Liver (tissue), 9 donors: ENCODE data around the gene ID1. TPM values are rescaled to one million over a fixed set of nuclear protein-coding genes. Genes with fewer than 3 reads are reported as not detected.

Source experiments
- DNase-seq: peaks from one replicate; pipeline ENCODE4 v3.0.0-alpha.2; 2017; ENCODE audit warnings: low spot score
- H3K27ac ChIP-seq, 2 donors: one replicate each; pipeline ENCODE4 v1.7.0; 2013; ENCODE audit warnings: inconsistent platforms in 2 of 2, low read length in 2 of 2, control low read depth in 1 of 2, low read depth in 1 of 2, mild to moderate bottlenecking in 1 of 2
- H3K27me3 ChIP-seq, 4 donors: one replicate each; pipeline versions ENCODE4 v1.6.1 to v1.7.0; 2013; ENCODE audit warnings: low read length in 3 of 4, inconsistent platforms in 1 of 4, mild to moderate bottlenecking in 1 of 4, moderate library complexity in 1 of 4; ENCODE audit not compliant: control insufficient read depth in 4 of 4, insufficient read depth in 4 of 4
- H3K36me3 ChIP-seq, 4 donors: one replicate each; pipeline versions ENCODE4 v1.6.1 to v1.7.0; 2013; ENCODE audit warnings: low read length in 3 of 4, mild to moderate bottlenecking in 3 of 4, low read depth in 1 of 4, moderate library complexity in 1 of 4; ENCODE audit not compliant: control insufficient read depth in 4 of 4, insufficient read depth in 3 of 4
- H3K4me1 ChIP-seq, 4 donors: one replicate each; pipeline versions ENCODE4 v1.6.1 to v1.7.0; 2013; ENCODE audit warnings: low read length in 3 of 4, mild to moderate bottlenecking in 3 of 4, moderate library complexity in 1 of 4; ENCODE audit not compliant: control insufficient read depth in 4 of 4, insufficient read depth in 4 of 4
- H3K4me3 ChIP-seq, 3 donors: one replicate each; pipeline versions ENCODE4 v1.6.1 to v1.7.0; 2013; ENCODE audit warnings: low read length in 3 of 3, control low read depth in 1 of 3, low read depth in 1 of 3, mild to moderate bottlenecking in 1 of 3
- H3K9ac ChIP-seq, 2 donors: one replicate each; pipeline ENCODE4 v1.7.0; 2013; ENCODE audit warnings: low read length in 2 of 2, mild to moderate bottlenecking in 2 of 2, moderate library complexity in 2 of 2, control low read depth in 1 of 2, low read depth in 1 of 2
- H3K9me3 ChIP-seq, 4 donors: one replicate each; pipeline versions ENCODE4 v1.6.1 to v1.7.0; 2013; ENCODE audit warnings: low read length in 3 of 4; ENCODE audit not compliant: control insufficient read depth in 4 of 4
- EGR1 ChIP-seq, 2 donors: IDR thresholded peaks; 2 replicates each; pipeline ENCODE4 v1.6.1; 2016 to 2018; ENCODE audit warnings: antibody characterized with exemption in 2 of 2, low read depth in 2 of 2
- FOXA1 ChIP-seq: IDR thresholded peaks from 2 replicates; pipeline ENCODE4 v1.6.1; 2016; ENCODE audit warnings: antibody characterized with exemption
- FOXA2 ChIP-seq: IDR thresholded peaks from 2 replicates; pipeline ENCODE4 v1.6.1; 2016; ENCODE audit warnings: antibody characterized with exemption
- GABPA ChIP-seq, 2 donors: IDR thresholded peaks in 1 of 2; conservative IDR thresholded peaks in 1 of 2; 2 replicates each; pipeline ENCODE4 v1.6.1; 2016; ENCODE audit warnings: antibody characterized with exemption in 2 of 2, mild to moderate bottlenecking in 1 of 2, moderate library complexity in 1 of 2
- HNF4A ChIP-seq, 2 donors: conservative IDR thresholded peaks; 2 replicates each; pipeline ENCODE4 v1.6.1; 2016; ENCODE audit warnings: antibody characterized with exemption in 2 of 2, mild to moderate bottlenecking in 2 of 2
- HNF4G ChIP-seq: IDR thresholded peaks from 2 replicates; pipeline ENCODE4 v1.6.1; 2016; ENCODE audit warnings: antibody characterized with exemption
- JUND ChIP-seq, 2 donors: IDR thresholded peaks; 2 replicates each; pipeline ENCODE4 v1.6.1; 2016; ENCODE audit warnings: antibody characterized with exemption in 2 of 2
- NR2F2 ChIP-seq: IDR thresholded peaks from 2 replicates; pipeline ENCODE4 v1.6.1; 2016; ENCODE audit warnings: antibody characterized with exemption
- RAD21 ChIP-seq, 2 donors: IDR thresholded peaks; 2 replicates each; pipeline ENCODE4 v1.6.1; 2016; ENCODE audit warnings: antibody characterized with exemption in 2 of 2, mild to moderate bottlenecking in 2 of 2
- RXRA ChIP-seq, 2 donors: IDR thresholded peaks; 2 replicates each; pipeline ENCODE4 v1.6.1; 2017 to 2018; ENCODE audit warnings: antibody characterized with exemption in 2 of 2, mild to moderate bottlenecking in 1 of 2
- SP1 ChIP-seq: IDR thresholded peaks from 2 replicates; pipeline ENCODE4 v1.6.1; 2018; ENCODE audit warnings: antibody characterized with exemption, mild to moderate bottlenecking
- TAF1 ChIP-seq: conservative IDR thresholded peaks from 2 replicates; pipeline ENCODE4 v1.6.1; 2016; ENCODE audit warnings: antibody characterized with exemption, mild to moderate bottlenecking
- YY1 ChIP-seq: IDR thresholded peaks from 2 replicates; pipeline ENCODE4 v1.6.1; 2016; ENCODE audit warnings: antibody characterized with exemption, mild to moderate bottlenecking
- WGBS: extraction: QIAGEN DNeasy Blood & Tissue Kit; methylation state at CpG from one replicate; pipeline ENCODE4 v1.1.7; 2013; 5-methylcytosine and 5-hydroxymethylcytosine counted together
- polyA plus RNA-seq, 2 donors: library from polyadenylated mRNA; stranded (reverse) in 1 of 2; unstranded in 1 of 2; fragments of 200-250 nt in 1 of 2; fragments of >200 nt in 1 of 2; fragmentation: Nextera tagmentation in 1 of 2; extraction: Ambion mirVana in 1 of 2; gene quantifications; one replicate each; pipeline versions ENCODE4 v1.2.1 to v1.2.3, GENCODE V29; 2013 to 2015
- total RNA-seq, 2 donors: library from RNA; depleted of rRNA; stranded (reverse); fragments of >200 nt; gene quantifications; one replicate each; pipeline ENCODE4 v1.2.3, GENCODE V29; 2014
- TF ChIP-seq, protein P1 (sequence below): IDR thresholded peaks from 2 replicates; pipeline ENCODE4 v1.6.1; 2016; ENCODE audit warnings: antibody characterized with exemption
- TF ChIP-seq, protein P2 (sequence below): IDR thresholded peaks from 2 replicates; pipeline ENCODE4 v1.6.1; 2016; ENCODE audit warnings: antibody characterized with exemption
- TF ChIP-seq, protein P3 (sequence below): IDR thresholded peaks from 2 replicates; pipeline ENCODE4 v1.6.1; 2016; ENCODE audit warnings: antibody characterized with exemption
- TF ChIP-seq, protein P4 (sequence below): fragments of 150-350 bp; IDR thresholded peaks from 2 replicates; pipeline ENCODE4 v1.5.1; 2017; ENCODE audit warnings: improper control_type of control experiment, low read depth, low read length; ENCODE audit not compliant: missing input control
- donor health status: healthy.
- donor health status: healthy.
- donor health status: healthy.
- donor health status: healthy.
- donor health status: healthy.

ID1 gene
- total and polyA plus RNA-seq, 4 donors: 33.9 to 117 (median 71.2) TPM

DNA sequence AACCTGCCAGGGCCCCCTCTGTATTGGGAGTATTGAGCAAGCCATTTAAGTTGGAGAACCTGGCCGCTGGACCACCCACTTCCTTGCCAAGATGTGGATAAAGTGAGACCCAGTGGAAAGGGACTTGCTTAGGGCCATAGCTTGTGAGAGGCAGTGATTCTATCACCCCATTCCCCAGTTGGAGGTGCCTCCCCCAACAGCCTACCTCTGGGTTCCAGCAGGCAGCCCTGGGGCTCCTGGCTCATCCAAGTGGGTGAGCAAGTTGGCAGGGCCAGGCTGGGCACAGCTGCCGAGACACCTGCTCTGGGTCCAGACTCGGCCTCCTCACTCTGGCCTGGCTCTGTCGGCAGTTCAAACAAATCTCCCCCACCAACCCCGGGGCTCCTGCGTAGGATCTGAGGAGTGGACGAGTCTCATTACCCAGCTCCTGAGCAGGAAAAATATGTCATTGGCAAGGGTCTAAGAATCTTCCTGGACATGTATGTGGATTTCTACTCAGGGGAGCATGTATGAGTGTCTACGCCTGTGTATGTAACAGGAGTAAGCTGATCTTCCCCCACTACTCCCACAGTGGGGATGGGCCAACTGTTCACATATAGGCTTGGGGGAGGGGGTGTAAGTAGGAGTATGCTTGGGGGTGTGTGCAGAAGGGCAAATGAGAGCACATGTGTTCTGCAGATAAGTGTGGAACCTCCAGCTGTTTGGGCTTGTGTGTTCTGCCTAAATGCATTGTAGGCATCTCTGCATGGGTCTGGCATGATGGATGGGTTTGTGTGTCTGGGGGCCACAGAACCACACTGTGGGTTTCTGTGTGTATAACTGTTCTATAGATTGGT, 1.9 kb downstream of the ID1 start (continued):
- no peak for TF ChIP-seq FOXA2
- peak in 1 of 2 donors; percentile 25 for TF ChIP-seq EGR1 (IDR thresholded peaks at IDR 0.05; ENCODE audit: low read depth in 2 of 2)
- TF ChIP-seq, protein P1, sequence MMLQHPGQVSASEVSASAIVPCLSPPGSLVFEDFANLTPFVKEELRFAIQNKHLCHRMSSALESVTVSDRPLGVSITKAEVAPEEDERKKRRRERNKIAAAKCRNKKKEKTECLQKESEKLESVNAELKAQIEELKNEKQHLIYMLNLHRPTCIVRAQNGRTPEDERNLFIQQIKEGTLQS: no peak
- TF ChIP-seq GABPA (IDR thresholded peaks at IDR 0.05 in 1 of 2, conservative IDR thresholded peaks at IDR 0.05 in 1 of 2): no peak
- no peak for TF ChIP-seq FOXA1
- TF ChIP-seq, protein P2, sequence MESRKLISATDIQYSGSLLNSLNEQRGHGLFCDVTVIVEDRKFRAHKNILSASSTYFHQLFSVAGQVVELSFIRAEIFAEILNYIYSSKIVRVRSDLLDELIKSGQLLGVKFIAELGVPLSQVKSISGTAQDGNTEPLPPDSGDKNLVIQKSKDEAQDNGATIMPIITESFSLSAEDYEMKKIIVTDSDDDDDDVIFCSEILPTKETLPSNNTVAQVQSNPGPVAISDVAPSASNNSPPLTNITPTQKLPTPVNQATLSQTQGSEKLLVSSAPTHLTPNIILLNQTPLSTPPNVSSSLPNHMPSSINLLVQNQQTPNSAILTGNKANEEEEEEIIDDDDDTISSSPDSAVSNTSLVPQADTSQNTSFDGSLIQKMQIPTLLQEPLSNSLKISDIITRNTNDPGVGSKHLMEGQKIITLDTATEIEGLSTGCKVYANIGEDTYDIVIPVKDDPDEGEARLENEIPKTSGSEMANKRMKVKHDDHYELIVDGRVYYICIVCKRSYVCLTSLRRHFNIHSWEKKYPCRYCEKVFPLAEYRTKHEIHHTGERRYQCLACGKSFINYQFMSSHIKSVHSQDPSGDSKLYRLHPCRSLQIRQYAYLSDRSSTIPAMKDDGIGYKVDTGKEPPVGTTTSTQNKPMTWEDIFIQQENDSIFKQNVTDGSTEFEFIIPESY: no peak
- no peak for TF ChIP-seq YY1

DNA sequence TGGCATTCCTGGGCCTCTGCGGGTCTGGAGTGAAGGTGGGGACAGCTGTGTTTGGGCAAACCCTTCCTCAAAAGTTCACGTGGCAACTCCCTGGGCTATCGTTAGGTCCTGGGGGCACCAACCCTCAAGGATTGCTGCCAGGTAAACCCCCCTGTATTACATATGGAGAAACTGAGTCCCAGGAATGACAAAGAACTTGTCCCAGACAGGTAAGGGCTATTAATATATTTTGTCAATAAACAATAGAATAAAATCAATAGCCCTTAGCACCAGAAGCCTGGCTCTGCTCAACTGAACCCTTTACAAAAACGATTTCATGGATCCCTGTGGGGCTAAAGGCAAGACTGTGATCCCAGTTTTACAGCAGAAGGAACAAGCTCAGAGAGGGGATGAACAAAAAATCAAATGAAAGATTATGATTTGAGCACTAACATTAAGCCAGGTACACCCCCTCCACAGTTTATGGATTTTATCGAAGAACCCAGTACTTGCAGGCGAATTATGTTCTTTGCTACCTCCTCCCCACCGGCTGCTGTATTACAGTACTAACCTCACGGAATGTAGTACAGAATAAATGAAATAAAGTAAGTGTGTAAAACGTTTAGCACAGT, 2.7 kb downstream of the ID1 start:
- WGBS: 29% methylated on average over 9 of the region's 9 CpGs
- Histone ChIP-seq H3K27me3 (no peaks in the 10 kb centered on the region), H3K36me3 (peaks cover 0 to 1% (median 0%) of the 10 kb centered on the region in 4 donors), H3K4me1 (peaks cover 16 to 72% (median 47%) of the 10 kb centered on the region in 4 donors), H3K9ac (peak overlapping the region in 1 of 2 donors; percentile 42), H3K9me3 (no peaks in the 10 kb centered on the region), H3K4me3 (peak overlapping the region in 1 of 3 donors; percentile 72), H3K27ac (peak overlapping the region; percentile 87 to 89)
- TF ChIP-seq, protein P1: no peak
- TF ChIP-seq RXRA (IDR thresholded peaks at IDR 0.05) (no peak), YY1 (no peak), JUND (IDR thresholded peaks at IDR 0.05) (no peak), EGR1 (IDR thresholded peaks at IDR 0.05; ENCODE audit: low read depth in 2 of 2) (no peak), HNF4A (conservative IDR thresholded peaks at IDR 0.05) (no peak), RAD21 (IDR thresholded peaks at IDR 0.05) (no peak), FOXA2 (no peak), GABPA (IDR thresholded peaks at IDR 0.05 in 1 of 2, conservative IDR thresholded peaks at IDR 0.05 in 1 of 2) (no peak)
- TF ChIP-seq, protein P3, sequence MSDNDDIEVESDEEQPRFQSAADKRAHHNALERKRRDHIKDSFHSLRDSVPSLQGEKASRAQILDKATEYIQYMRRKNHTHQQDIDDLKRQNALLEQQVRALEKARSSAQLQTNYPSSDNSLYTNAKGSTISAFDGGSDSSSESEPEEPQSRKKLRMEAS: no peak
- no peak for DNase-seq

DNA sequence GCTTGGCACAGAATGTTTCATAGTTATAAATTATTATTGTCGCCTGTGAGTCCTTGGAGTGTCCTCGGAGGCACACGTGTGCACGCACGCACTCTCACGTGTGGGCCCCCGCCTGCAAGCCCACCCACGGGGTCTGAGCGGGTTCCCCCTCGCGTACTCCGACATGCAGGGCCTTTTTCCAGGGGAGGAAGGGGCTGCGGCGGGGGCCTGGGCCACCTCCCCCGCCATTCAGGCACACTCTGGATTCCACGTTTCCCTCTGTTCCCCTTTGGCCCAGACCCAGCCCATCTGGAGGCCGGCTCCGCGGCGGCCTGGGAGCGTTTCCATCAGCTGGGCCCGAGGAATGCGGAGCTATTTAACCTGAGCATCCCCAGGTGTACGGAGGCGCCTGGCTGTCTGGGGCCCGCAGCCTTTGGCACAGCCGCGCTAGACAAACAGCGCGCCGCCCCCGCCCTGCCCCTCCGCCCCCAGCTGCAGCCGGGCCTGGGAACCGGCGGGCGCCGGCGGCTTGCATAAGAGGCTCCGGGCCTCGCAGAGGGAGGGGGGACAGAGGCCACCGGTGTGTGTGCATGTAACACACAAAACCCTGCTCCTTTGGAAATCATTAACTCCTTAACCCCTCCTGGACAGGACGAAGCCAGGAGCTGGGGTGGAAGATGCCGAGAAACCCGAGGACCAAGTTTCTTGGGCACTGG, 3.3 kb downstream of the ID1 start:
- WGBS: 6% methylated on average over 45 of the region's 45 CpGs
- peak overlapping the region in 1 of 3 donors; percentile 24 for H3K4me3 ChIP-seq
- H3K9me3 ChIP-seq: no peaks in the 10 kb centered on the region
- peak overlapping the region in 1 of 2 donors; percentile 42 for H3K9ac ChIP-seq
- DNase-seq: peak; percentile 78
- peaks cover 16 to 73% (median 48%) of the 10 kb centered on the region in 4 donors for H3K4me1 ChIP-seq
- H3K27me3 ChIP-seq: no peaks in the 10 kb centered on the region
- H3K36me3 ChIP-seq: peaks cover 0 to 1% (median 0%) of the 10 kb centered on the region in 4 donors
- peak overlapping the region; percentile 87 to 89 for H3K27ac ChIP-seq
- TF ChIP-seq, protein P1: no peak
- peak in 1 of 2 donors; percentile 48 for TF ChIP-seq RAD21 (IDR thresholded peaks at IDR 0.05)
- TF ChIP-seq, protein P3: peak; percentile 81
- TF ChIP-seq RXRA (IDR thresholded peaks at IDR 0.05): peak; percentile 64 to 71
- peak; percentile 62 to 81 for TF ChIP-seq HNF4A (conservative IDR thresholded peaks at IDR 0.05)
- peak in 1 of 2 donors; percentile 63 for TF ChIP-seq GABPA (IDR thresholded peaks at IDR 0.05 in 1 of 2, conservative IDR thresholded peaks at IDR 0.05 in 1 of 2)
- peak; percentile 31 for TF ChIP-seq FOXA2
- TF ChIP-seq, protein P4, sequence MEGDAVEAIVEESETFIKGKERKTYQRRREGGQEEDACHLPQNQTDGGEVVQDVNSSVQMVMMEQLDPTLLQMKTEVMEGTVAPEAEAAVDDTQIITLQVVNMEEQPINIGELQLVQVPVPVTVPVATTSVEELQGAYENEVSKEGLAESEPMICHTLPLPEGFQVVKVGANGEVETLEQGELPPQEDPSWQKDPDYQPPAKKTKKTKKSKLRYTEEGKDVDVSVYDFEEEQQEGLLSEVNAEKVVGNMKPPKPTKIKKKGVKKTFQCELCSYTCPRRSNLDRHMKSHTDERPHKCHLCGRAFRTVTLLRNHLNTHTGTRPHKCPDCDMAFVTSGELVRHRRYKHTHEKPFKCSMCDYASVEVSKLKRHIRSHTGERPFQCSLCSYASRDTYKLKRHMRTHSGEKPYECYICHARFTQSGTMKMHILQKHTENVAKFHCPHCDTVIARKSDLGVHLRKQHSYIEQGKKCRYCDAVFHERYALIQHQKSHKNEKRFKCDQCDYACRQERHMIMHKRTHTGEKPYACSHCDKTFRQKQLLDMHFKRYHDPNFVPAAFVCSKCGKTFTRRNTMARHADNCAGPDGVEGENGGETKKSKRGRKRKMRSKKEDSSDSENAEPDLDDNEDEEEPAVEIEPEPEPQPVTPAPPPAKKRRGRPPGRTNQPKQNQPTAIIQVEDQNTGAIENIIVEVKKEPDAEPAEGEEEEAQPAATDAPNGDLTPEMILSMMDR: no peak
- peak; percentile 27 for TF ChIP-seq TAF1
- TF ChIP-seq SP1: peak; percentile 84
- TF ChIP-seq HNF4G: no peak
- peak; percentile 97 to 98 for TF ChIP-seq EGR1 (IDR thresholded peaks at IDR 0.05; ENCODE audit: low read depth in 2 of 2)
- TF ChIP-seq NR2F2: no peak
- no peak for TF ChIP-seq YY1
- TF ChIP-seq, protein P2: no peak
